ENCODE data around the gene CEACAM3. TPM values are rescaled to one million over a fixed set of nuclear protein-coding genes. Genes with fewer than 3 reads are reported as not detected.

The CEACAM3 gene
- total and polyA plus RNA-seq, 9 of the 15 experiments (the other 6 are each of a cell fraction or from before 2014, with no cell fraction given) = not detected

DNA sequence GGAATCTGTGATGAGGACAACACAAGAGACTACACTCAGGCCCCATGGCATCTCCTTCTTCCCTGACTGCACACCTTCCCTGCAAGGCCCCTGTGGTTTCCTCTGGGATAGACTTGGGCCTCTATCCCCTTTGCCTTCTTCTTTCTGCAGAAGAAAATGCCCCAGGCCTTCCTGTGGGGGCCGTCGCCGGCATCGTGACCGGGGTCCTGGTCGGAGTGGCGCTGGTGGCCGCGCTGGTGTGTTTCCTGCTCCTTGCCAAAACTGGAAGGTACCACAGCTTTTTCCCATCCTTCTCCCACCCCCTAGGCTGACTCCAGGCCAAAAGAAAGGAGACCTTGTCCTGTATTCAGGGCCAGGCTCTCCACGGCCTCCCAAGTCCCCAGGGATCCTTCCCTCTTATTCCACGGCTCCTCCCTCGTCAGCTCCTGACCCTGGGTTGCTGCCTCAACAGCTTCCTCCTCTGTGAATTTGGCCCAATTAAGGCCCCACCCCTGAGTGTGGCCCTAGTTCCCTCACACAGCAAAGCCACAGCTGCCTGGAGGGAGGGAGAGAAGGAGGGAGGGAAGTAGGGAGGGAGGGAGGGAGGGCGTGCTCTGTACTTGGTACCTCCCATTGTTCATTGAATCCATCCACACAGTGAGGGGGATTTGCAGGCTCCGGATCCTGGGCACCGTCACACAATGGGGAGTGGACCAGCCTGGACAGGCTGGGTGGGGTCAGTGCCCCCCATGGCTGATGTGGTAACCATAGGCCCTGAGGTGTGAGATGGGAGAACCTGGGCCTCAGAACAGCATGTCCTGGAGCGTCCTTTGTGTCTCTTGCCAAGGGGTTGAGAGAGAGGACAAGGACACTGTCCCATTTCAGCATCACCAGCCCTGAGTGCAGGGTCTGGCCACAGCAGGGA is 12.5 kb downstream of the CEACAM3 start:
- H3K4me2 ChIP-seq (ENCODE audit: insufficient read depth, low read length) = no peak overlapping the region
- ChIA-PET CTCF (ENCODE audit: low intra/inter-chr PET ratio) (no interaction called here), POLR2A (no interaction called here)
- H3K27ac ChIP-seq (ENCODE audit: extremely low read depth, low read depth, low read length) = no peak overlapping the region
- no peaks in the 10 kb centered on the region for H3K79me2 ChIP-seq (ENCODE audit: control insufficient read depth, insufficient read depth, low read length)
- ATAC-seq (no peak), DNase-seq (ENCODE audit: extremely low read depth in 1 of 4, low spot score in 3 of 4) (peak in 1 of 4 experiments; percentile 8), FAIRE-seq (no peak)
- no peaks in the 10 kb centered on the region for H3K9me1 ChIP-seq (ENCODE audit: control insufficient read depth, insufficient read depth, low read length)
- no peaks in the 10 kb centered on the region for H3K36me3 ChIP-seq (ENCODE audit: control insufficient read depth, insufficient read depth, low read length)
- H3K27me3 ChIP-seq (ENCODE audit: control insufficient read depth in 2 of 2, insufficient read depth in 2 of 2, low read length in 2 of 2) = peaks cover 8 to 45% of the 10 kb centered on the region in 2 experiments; a peak in 4 of 5 replicates
- H3K4me3 ChIP-seq = no peak overlapping the region
- H4K20me1 ChIP-seq (replicated peaks; ENCODE audit: control insufficient read depth, insufficient read depth, low read length) = peaks cover 3% of the 10 kb centered on the region; the same call in 1 of the 2 replicates
- in situ Hi-C loops (cut with MboI) (no loop called here), intact Hi-C loops (cut with micrococcal nuclease) (no loop called here)
- no peak overlapping the region for H2AFZ ChIP-seq (ENCODE audit: low read depth, low read length)
- no peak overlapping the region for H3K9ac ChIP-seq (ENCODE audit: insufficient read depth in 1 of 2, low read depth in 2 of 2, low read length in 2 of 2)
- no TSS peak for BruUV-seq (replicated peaks)
- WGBS (ENCODE audit: insufficient coverage, low coverage, missing lambda C conversion rate) = 0% methylated on average over 14 of the region's 16 CpGs
- H3K4me1 ChIP-seq (replicated peaks in 1 of 2; ENCODE audit: control insufficient read depth in 2 of 2, insufficient read depth in 2 of 2, low read length in 2 of 2) = no peaks in the 10 kb centered on the region
- no peak for TF ChIP-seq ERF (CRISPR knock-in tag; IDR thresholded peaks at IDR 0.05)
- TF ChIP-seq PTTG1 (tag; IDR thresholded peaks at IDR 0.05; ENCODE audit: low read depth) = no peak
- no peak for TF ChIP-seq NFIX (CRISPR knock-in tag; IDR thresholded peaks at IDR 0.05; ENCODE audit: low read depth)
- no peak for TF ChIP-seq HMGN3 (IDR thresholded peaks at IDR 0.05; ENCODE audit: borderline replicate concordance, extremely low read depth, insufficient read length, low read depth, low read length)
- TF ChIP-seq ZNF282 (CRISPR knock-in tag; IDR thresholded peaks at IDR 0.05) = no peak
- TF ChIP-seq, protein P1, sequence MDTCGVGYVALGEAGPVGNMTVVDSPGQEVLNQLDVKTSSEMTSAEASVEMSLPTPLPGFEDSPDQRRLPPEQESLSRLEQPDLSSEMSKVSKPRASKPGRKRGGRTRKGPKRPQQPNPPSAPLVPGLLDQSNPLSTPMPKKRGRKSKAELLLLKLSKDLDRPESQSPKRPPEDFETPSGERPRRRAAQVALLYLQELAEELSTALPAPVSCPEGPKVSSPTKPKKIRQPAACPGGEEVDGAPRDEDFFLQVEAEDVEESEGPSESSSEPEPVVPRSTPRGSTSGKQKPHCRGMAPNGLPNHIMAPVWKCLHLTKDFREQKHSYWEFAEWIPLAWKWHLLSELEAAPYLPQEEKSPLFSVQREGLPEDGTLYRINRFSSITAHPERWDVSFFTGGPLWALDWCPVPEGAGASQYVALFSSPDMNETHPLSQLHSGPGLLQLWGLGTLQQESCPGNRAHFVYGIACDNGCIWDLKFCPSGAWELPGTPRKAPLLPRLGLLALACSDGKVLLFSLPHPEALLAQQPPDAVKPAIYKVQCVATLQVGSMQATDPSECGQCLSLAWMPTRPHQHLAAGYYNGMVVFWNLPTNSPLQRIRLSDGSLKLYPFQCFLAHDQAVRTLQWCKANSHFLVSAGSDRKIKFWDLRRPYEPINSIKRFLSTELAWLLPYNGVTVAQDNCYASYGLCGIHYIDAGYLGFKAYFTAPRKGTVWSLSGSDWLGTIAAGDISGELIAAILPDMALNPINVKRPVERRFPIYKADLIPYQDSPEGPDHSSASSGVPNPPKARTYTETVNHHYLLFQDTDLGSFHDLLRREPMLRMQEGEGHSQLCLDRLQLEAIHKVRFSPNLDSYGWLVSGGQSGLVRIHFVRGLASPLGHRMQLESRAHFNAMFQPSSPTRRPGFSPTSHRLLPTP (IDR thresholded peaks at IDR 0.05; ENCODE audit: borderline replicate concordance, extremely low read depth, insufficient read length) = no peak
- no peak for TF ChIP-seq STAT5B (CRISPR knock-in tag; IDR thresholded peaks at IDR 0.05)
- no peak for TF ChIP-seq NR4A1 (CRISPR knock-in tag; IDR thresholded peaks at IDR 0.05)
- no peak for TF ChIP-seq NR4A1 (tag; IDR thresholded peaks at IDR 0.05)
- no peak for TF ChIP-seq XRCC3 (IDR thresholded peaks at IDR 0.05)
- H3K9me3 ChIP-seq (replicated peaks; ENCODE audit: control insufficient read depth, insufficient read depth, low read depth, low read length) = no peaks in the 10 kb centered on the region

Data from K562 (cell line).